ENCODE measurements around the gene OSTN.
"Not testable (repeated sequence)": the region's sequence is repeated elsewhere in the genome, so short reads cannot be mapped to it uniquely, and the experiment has no call there.

The OSTN gene, protein sequence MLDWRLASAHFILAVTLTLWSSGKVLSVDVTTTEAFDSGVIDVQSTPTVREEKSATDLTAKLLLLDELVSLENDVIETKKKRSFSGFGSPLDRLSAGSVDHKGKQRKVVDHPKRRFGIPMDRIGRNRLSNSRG

GRCh38 chr3:191198932-191199331 is at the start of gene OSTN:
TSS of gene OSTN (plus strand) at chr3:191199241. CDS start at chr3:191212533, 13,292 bp downstream.
- H3K4me3 Mint-ChIP-seq, result no peak within 1 kb of the TSS
- no peaks in the 10 kb centered on the region for H3K4me1 Mint-ChIP-seq (ENCODE audit: low read depth)
- H3K36me3 Mint-ChIP-seq (ENCODE audit: low read depth), result no peaks in the 10 kb centered on the region
- no peaks in the 10 kb centered on the region for H3K9me3 Mint-ChIP-seq
- H3K27ac Mint-ChIP-seq, result no peak within 1 kb of the TSS
- no peaks in the 10 kb centered on the region for H3K27me3 Mint-ChIP-seq
- no peak for DNase-seq

GRCh38 chr3:191151653-191152052 is 47.4 kb upstream of the OSTN start:
- no peak for DNase-seq
- Mint-ChIP-seq H3K27ac (no peak overlapping the region), H3K27me3 (no peaks in the 10 kb centered on the region), H3K4me1 (ENCODE audit: low read depth) (no peaks in the 10 kb centered on the region), H3K36me3 (ENCODE audit: low read depth) (no peaks in the 10 kb centered on the region), H3K9me3 (peaks cover 24% of the 10 kb centered on the region), H3K4me3 (no peak overlapping the region)

DNA sequence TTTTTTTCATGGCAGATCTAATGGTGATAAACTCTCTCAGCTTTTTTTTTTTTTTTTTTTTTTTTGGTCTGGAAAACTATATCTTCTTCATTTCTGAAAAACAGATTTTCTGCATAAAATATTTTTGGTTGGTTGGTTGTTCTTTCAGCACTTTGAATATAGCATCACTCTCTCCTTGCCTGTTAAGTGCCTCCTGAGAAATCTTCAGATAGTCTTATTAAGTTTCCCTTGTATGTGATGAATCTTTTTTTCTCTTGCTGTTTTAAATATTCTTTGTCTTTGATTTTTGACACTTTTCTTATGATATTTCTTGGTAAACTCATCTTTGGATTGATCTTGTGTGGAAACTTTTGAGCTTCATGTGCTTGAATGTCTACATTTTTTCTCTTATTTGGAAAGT is 44.2 kb upstream of the OSTN start:
- no peak for DNase-seq
- Mint-ChIP-seq H3K27ac (no peak overlapping the region), H3K36me3 (ENCODE audit: low read depth) (no peaks in the 10 kb centered on the region), H3K4me1 (ENCODE audit: low read depth) (no peaks in the 10 kb centered on the region), H3K4me3 (no peak overlapping the region), H3K9me3 (peaks cover 17% of the 10 kb centered on the region), H3K27me3 (no peaks in the 10 kb centered on the region)

GRCh38 chr3:191158247-191158646 is 40.8 kb upstream of the OSTN start:
- peaks cover 20% of the 10 kb centered on the region for H3K9me3 Mint-ChIP-seq
- no peaks in the 10 kb centered on the region for H3K27me3 Mint-ChIP-seq
- H3K4me3 Mint-ChIP-seq, result no peak overlapping the region
- no peak overlapping the region for H3K27ac Mint-ChIP-seq
- DNase-seq, result no peak
- no peaks in the 10 kb centered on the region for H3K4me1 Mint-ChIP-seq (ENCODE audit: low read depth)
- no peaks in the 10 kb centered on the region for H3K36me3 Mint-ChIP-seq (ENCODE audit: low read depth)

GRCh38 chr3:191158815-191159214 is 40.2 kb upstream of the OSTN start:
- Mint-ChIP-seq H3K27me3 (no peaks in the 10 kb centered on the region), H3K36me3 (ENCODE audit: low read depth) (no peaks in the 10 kb centered on the region), H3K27ac (no peak overlapping the region), H3K9me3 (peaks cover 17% of the 10 kb centered on the region), H3K4me1 (ENCODE audit: low read depth) (no peaks in the 10 kb centered on the region), H3K4me3 (no peak overlapping the region)
- no peak for DNase-seq

DNA sequence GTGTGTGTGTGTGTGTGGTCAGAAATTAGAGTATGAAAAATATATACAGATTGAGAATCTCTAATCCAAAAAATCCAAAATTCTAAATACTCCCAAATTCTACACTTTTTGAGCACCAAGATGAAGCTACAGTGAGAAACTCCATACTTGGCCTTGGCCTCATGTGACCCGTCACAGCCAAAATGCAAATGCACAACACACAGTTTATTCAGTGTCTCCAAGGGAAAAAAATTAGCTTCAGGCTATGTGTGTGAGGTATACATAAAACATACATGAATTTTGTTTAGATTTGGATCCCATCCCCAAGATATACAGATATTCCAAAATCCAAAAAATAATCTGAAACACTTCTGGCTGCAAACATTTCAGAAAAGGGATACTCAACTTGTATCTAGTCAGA is 33.2 kb upstream of the OSTN start:
- Mint-ChIP-seq H3K4me1 (ENCODE audit: low read depth) (no peaks in the 10 kb centered on the region), H3K27ac (no peak overlapping the region), H3K27me3 (no peaks in the 10 kb centered on the region), H3K4me3 (no peak overlapping the region), H3K36me3 (ENCODE audit: low read depth) (no peaks in the 10 kb centered on the region), H3K9me3 (peaks cover 3% of the 10 kb centered on the region)
- DNase-seq, result no peak

- Mint-ChIP-seq H3K27ac (no peak overlapping the region), H3K9me3 (peaks cover 3% of the 10 kb centered on the region)
Observed at GRCh38 chr3:191166368-191166767, 32.7 kb upstream of the OSTN start.

DNA sequence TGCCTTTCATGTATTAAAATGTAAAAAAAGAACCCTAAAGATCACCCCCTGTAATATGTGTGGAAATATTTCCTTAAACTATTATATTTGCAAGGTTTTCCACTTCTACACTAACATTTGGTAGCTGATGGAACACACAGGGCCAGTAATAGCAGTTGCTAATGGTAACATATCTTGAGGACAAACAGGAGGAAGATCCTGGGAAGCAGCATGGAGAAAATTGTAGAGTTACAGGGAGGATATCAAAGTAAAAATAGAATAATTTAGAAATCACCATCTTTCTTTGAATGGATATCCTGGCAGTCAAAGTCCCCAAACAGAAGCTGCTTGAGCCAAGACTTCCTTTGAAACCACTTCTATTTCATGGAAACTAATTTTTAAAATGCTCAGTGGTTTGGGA is 29.5 kb upstream of the OSTN start:
- Mint-ChIP-seq H3K27me3 (no peaks in the 10 kb centered on the region), H3K9me3 (no peaks in the 10 kb centered on the region), H3K4me3 (no peak overlapping the region), H3K27ac (no peak overlapping the region), H3K4me1 (ENCODE audit: low read depth) (no peaks in the 10 kb centered on the region), H3K36me3 (ENCODE audit: low read depth) (no peaks in the 10 kb centered on the region)
- no peak for DNase-seq

More at GRCh38 chr3:191166368-191166767, 32.7 kb upstream of the OSTN start:
- Mint-ChIP-seq H3K27me3 (no peaks in the 10 kb centered on the region), H3K36me3 (ENCODE audit: low read depth) (no peaks in the 10 kb centered on the region), H3K4me3 (no peak overlapping the region), H3K4me1 (ENCODE audit: low read depth) (no peaks in the 10 kb centered on the region)
- DNase-seq, result no peak

DNA sequence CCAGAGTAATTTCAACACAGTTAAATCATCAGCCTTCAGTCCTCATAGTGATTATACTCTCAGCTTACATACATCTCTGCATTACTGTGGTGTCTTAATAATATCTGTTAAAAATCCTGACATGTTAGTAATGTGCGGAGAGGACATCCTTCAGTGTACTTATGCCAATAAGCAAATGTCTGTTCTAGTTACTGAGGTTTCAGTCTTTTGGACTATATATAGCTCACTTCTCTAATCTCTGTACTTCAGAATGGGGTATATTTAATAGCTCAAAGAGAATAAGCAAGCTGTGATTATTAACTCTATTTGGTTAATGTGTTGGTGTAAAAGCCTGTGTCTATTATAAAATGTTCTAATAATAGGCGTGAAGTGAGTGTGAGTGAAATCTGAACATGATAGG is 28.9 kb upstream of the OSTN start:
- Mint-ChIP-seq H3K27me3 (no peaks in the 10 kb centered on the region), H3K4me3 (no peak overlapping the region), H3K27ac (no peak overlapping the region), H3K36me3 (ENCODE audit: low read depth) (no peaks in the 10 kb centered on the region), H3K9me3 (no peaks in the 10 kb centered on the region), H3K4me1 (ENCODE audit: low read depth) (no peaks in the 10 kb centered on the region)
- no peak for DNase-seq

- no peaks in the 10 kb centered on the region for H3K27me3 Mint-ChIP-seq
- H3K4me3 Mint-ChIP-seq, result no peak overlapping the region
- H3K9me3 Mint-ChIP-seq, result peaks cover 4% of the 10 kb centered on the region
- no peak overlapping the region for H3K27ac Mint-ChIP-seq
- H3K36me3 Mint-ChIP-seq (ENCODE audit: low read depth), result no peaks in the 10 kb centered on the region
- DNase-seq, result no peak
- H3K4me1 Mint-ChIP-seq (ENCODE audit: low read depth), result no peaks in the 10 kb centered on the region
Observed at GRCh38 chr3:191175102-191175501, 23.9 kb upstream of the OSTN start.

GRCh38 chr3:191176038-191176785 is 22.8 kb upstream of the OSTN start:
- DNase-seq, result no peak
- H3K4me3 Mint-ChIP-seq, result no peak overlapping the region
- H3K36me3 Mint-ChIP-seq (ENCODE audit: low read depth), result no peaks in the 10 kb centered on the region
- peaks cover 4% of the 10 kb centered on the region for H3K9me3 Mint-ChIP-seq
- H3K27me3 Mint-ChIP-seq, result no peaks in the 10 kb centered on the region
- H3K27ac Mint-ChIP-seq, result no peak overlapping the region
- no peaks in the 10 kb centered on the region for H3K4me1 Mint-ChIP-seq (ENCODE audit: low read depth)

GRCh38 chr3:191185382-191185781 is 13.7 kb upstream of the OSTN start:
- not testable (repeated sequence) for H3K27me3 Mint-ChIP-seq; H3K4me3 Mint-ChIP-seq; H3K36me3 Mint-ChIP-seq (ENCODE audit: low read depth); H3K27ac Mint-ChIP-seq; H3K9me3 Mint-ChIP-seq; DNase-seq; H3K4me1 Mint-ChIP-seq (ENCODE audit: low read depth)

DNA sequence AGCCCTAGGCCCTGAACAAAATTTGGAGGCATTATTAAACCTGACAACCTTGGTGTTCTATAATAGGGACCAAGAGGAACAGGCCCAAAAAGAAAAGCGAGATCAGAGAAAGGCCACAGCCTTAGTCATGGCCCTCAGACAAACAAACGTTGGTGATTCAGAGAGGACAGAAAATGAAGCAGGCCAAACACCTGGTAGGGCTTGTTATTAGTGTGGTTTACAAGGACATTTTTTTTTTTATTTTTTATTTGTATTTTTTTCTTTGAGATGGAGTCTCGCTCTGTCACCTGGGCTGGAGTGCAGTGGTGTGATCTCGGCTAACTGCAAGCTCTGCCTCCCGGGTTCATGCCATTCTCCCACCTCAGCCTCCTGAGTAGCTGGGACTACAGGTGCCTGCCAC is 10.8 kb upstream of the OSTN start:
- H3K9me3 Mint-ChIP-seq; H3K27me3 Mint-ChIP-seq; H3K27ac Mint-ChIP-seq; H3K4me1 Mint-ChIP-seq (ENCODE audit: low read depth); H3K4me3 Mint-ChIP-seq; H3K36me3 Mint-ChIP-seq (ENCODE audit: low read depth); DNase-seq: not testable (repeated sequence)

DNA sequence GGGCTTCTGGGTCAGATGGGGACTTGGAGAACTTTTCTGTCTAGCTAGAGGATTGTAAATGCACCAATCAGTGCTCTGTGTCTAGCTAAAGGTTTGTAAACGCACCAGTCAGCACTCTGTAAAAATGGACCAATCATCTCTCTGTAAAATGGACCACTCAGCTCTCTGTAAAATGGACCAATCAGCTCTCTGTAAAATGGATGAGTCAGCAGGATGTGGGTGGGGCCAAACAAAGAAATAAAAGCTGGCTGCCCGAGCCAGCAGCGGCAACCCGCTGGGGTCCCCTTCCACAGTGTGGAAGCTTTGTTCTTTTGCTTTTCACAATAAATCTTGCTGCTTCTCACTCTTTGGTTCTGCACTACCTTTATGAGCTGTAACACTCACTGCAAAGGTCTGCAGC is 6.8 kb upstream of the OSTN start:
- DNase-seq; H3K4me1 Mint-ChIP-seq (ENCODE audit: low read depth): not testable (repeated sequence)

DNA sequence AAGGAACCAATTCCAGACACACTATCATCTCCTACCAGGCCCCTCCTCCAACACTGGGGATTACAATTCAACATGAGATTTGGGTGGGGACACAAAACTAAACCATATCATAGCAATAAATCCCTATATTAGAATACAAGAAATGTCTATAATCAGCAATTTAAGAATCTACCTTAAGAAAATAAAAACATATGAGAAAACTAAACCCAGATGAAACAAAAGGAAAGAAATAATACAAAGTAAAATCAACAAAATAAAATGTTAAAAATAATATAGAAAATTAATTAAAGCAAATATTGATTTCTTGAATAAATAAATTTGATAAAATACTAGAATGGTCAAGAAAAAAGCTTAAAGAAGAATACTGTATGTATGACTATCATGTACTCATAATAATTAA is 6.1 kb upstream of the OSTN start:
- H3K4me3 Mint-ChIP-seq, result no peak overlapping the region
- DNase-seq, result no peak

More for the DNA sequence above, 6.8 kb upstream of the OSTN start:
- H3K27me3 Mint-ChIP-seq; H3K27ac Mint-ChIP-seq; H3K36me3 Mint-ChIP-seq (ENCODE audit: low read depth); H3K9me3 Mint-ChIP-seq; H3K4me3 Mint-ChIP-seq: not testable (repeated sequence)

More for the DNA sequence above, 6.1 kb upstream of the OSTN start:
- Mint-ChIP-seq H3K27ac (no peak overlapping the region), H3K4me1 (ENCODE audit: low read depth) (no peaks in the 10 kb centered on the region), H3K36me3 (ENCODE audit: low read depth) (no peaks in the 10 kb centered on the region), H3K9me3 (no peaks in the 10 kb centered on the region), H3K27me3 (no peaks in the 10 kb centered on the region)
